Activated T-cell treated with anti-CD3 and anti-CD28 coated beads, Interleukin-2, amount 50 U/mL, for 4 hours (primary cell): ENCODE results near the gene RTP5. TPM values are rescaled to one million over a fixed set of nuclear protein-coding genes. Genes with fewer than 3 reads are reported as not detected.

Source experiments
- ATAC-seq, 2 donors: fragments of 200-7000 bp; cut with Tn5 transposase; one replicate each; pipeline ENCODE4 v1.10.0; 2021
- DNase-seq: peaks from one replicate; pipeline ENCODE4 v3.0.0-alpha.2; 2020
- H3K27me3 Mint-ChIP-seq: one replicate; pipeline ENCODE4 v1.8.0; 2021; ENCODE audit warnings: low read depth, mixed read lengths
- H3K36me3 Mint-ChIP-seq: one replicate; pipeline ENCODE4 v1.8.0; 2022; ENCODE audit warnings: mixed read lengths; ENCODE audit not compliant: insufficient read depth
- H3K4me1 Mint-ChIP-seq: one replicate; pipeline ENCODE4 v1.8.0; 2021; ENCODE audit warnings: low read depth, mixed read lengths
- H3K4me3 Mint-ChIP-seq: one replicate; pipeline ENCODE4 v1.8.0; 2021; ENCODE audit warnings: mild to moderate bottlenecking, moderate library complexity, mixed read lengths
- H3K9me3 Mint-ChIP-seq: one replicate; pipeline ENCODE4 v1.8.0; 2021; ENCODE audit warnings: mixed read lengths
- total RNA-seq, 3 donors: library from RNA; stranded (reverse); gene quantifications; one replicate each; pipeline ENCODE4 v1.2.1, GENCODE V29; 2021

RTP5 gene
- total RNA-seq, 3 donors from 2014 or later: 0.13 to 0.14 (median 0.13) TPM

DNA sequence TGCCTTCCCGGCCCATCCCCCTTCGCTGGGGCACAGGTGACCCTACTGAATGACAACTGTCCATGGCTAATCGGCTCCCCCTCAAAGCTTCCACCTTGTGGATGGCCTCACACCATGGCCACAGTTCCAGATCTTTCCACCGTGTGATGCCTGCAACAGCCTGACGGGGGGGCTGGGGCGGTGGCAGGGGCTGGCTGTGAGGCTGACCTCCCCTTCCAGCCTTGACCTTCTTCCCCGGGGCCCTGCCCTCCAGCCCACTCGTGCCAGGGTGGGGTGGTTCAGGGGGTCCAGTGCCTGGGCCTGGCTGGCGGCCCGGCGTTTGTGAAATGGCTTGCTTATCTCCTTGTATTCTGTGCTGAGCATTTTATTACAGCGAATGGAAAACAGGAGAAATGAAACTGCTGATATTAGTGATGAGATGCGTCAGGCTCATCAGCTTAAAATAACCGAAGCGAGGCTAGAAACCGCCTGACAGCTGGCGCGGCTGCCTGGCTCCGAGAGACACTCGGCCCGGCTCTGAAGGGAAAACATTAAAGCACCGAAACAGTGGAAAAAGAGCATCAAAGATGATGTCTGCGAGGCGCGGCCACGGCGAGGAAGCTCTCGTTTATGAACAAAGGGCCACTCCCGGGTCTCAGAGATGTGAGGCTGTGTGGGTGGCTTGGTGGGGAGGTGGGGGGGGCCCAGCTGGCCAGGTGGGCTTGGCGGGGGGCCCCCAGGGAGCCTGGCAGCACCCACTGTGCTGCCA is 9.9 kb upstream of the RTP5 start:
- ATAC-seq: peak; percentile 53 to 57
- H3K4me3 Mint-ChIP-seq: peak overlapping the region; percentile 87
- peaks cover 5% of the 10 kb centered on the region for H3K27me3 Mint-ChIP-seq
- H3K36me3 Mint-ChIP-seq: no peaks in the 10 kb centered on the region
- peak; percentile 69 for DNase-seq
- H3K9me3 Mint-ChIP-seq: no peaks in the 10 kb centered on the region
- peaks cover 57% of the 10 kb centered on the region for H3K4me1 Mint-ChIP-seq

DNA sequence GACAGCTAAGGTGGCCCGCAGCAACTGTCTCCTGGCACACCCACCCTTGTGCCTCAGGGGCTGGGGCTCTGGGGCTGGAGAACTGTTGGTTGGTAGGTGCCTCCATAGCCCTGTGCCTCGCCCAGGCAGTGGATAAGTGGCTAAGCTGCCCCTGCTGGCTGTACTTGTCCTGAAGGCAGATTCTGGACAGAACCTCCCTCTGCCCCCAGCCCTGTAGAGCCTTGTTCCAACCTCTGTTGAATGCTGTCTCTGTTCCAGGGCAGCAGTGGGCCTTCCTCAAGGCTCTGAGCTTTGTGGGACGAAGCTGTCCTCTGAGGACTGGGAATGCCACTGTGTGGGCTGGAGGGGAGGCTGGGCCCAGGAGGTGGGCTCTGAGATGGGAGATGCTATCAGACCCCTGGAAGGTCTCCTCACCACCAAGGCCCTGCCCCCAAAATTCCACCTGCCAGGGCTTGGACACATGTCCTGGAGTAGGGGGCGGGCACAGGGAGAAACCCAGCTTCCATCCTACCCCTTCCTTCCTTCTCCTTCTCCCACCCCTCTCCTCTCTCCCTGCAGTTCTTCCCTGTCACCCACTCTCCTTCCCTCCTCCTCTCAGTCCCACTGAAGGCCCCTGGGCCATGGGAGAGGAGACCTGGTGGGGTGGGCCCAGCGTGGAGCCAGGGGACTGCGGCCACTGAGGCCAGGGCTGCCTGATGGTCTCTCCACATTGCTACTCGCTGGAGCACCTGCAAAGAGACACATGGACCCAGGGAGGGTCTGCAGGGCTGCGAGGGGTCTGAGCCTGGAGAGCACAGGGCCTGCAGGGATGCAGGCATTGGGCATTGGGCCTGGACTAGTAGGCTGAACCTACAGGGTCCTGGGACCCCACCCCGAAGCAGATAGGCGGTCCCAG is 9.1 kb upstream of the RTP5 start:
- peaks cover 66% of the 10 kb centered on the region for H3K4me1 Mint-ChIP-seq
- H3K4me3 Mint-ChIP-seq: peak overlapping the region; percentile 87
- ATAC-seq (peak; percentile 25 to 29), DNase-seq (no peak)
- H3K27me3 Mint-ChIP-seq: peaks cover 11% of the 10 kb centered on the region
- no peaks in the 10 kb centered on the region for H3K9me3 Mint-ChIP-seq
- H3K36me3 Mint-ChIP-seq: no peaks in the 10 kb centered on the region

DNA sequence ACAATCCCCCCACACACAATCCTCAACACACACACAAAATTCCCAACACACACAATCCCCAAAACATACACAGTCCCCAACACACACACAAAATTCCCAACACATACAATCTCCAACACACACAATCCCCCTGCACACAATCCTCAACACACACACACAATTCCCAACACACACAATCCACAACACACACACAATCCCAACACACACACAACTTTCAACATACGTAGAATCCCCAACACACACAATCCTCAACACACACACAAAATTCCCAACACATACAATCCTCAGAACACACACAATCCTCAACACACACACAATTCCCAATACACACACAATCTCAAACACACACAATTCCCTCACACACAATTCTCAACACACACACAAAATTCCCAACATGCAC is 8.3 kb upstream of the RTP5 start:
- no peaks in the 10 kb centered on the region for H3K9me3 Mint-ChIP-seq
- H3K4me3 Mint-ChIP-seq: peak overlapping the region; percentile 46
- peaks cover 69% of the 10 kb centered on the region for H3K4me1 Mint-ChIP-seq
- peaks cover 14% of the 10 kb centered on the region for H3K27me3 Mint-ChIP-seq
- no peak for DNase-seq
- ATAC-seq: no peak
- no peaks in the 10 kb centered on the region for H3K36me3 Mint-ChIP-seq

GRCh38 chr2:241862093-241862492 is 7.4 kb upstream of the RTP5 start:
- Mint-ChIP-seq H3K36me3 (no peaks in the 10 kb centered on the region), H3K27me3 (peaks cover 14% of the 10 kb centered on the region), H3K4me3 (no peak overlapping the region), H3K9me3 (no peaks in the 10 kb centered on the region), H3K4me1 (peaks cover 65% of the 10 kb centered on the region)
- ATAC-seq (no peak), DNase-seq (no peak)

DNA sequence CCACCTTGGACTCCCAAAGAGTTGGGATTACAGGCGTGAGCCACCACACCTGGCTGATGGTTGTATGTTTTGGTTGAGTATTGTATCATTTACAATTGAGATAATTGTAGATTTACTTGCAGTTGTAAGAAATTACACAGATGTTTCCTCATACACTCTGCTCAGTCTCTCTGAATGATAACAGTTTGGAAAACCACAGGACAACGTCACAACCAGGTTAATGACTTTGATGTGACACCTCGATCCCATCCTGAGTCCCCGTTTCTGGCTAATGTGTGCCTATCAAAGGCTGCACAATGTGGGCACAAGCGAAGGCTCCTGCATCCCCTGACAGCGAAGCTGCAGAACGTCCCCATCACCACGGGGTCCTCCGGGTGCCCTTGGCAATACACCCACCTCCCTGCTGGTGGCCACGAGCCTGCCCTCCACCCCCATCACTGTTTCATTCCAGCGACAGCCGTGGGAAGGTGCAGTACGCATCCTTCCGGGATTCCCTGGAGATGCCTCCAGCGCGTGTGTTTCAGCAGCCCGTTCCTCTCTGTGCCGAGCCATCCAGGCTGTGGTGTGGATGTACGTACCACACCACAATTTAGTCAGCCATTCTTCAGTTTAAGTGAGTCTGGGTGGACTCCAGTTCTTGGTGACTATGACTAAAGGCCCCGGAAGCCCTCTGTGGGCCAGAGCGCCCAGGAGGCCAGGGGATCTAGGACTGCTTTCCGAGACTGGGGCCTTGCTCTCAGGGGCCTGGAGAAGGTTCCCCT is 6.6 kb upstream of the RTP5 start:
- Mint-ChIP-seq H3K4me3 (peak overlapping the region; percentile 71), H3K36me3 (no peaks in the 10 kb centered on the region), H3K27me3 (peaks cover 14% of the 10 kb centered on the region), H3K4me1 (peaks cover 74% of the 10 kb centered on the region), H3K9me3 (no peaks in the 10 kb centered on the region)
- ATAC-seq: peak; percentile 4 to 26
- no peak for DNase-seq

GRCh38 chr2:241863536-241863954 is 6.0 kb upstream of the RTP5 start:
- no peaks in the 10 kb centered on the region for H3K36me3 Mint-ChIP-seq
- ATAC-seq (peak; percentile 35 to 46), DNase-seq (peak; percentile 52)
- H3K27me3 Mint-ChIP-seq: peaks cover 14% of the 10 kb centered on the region
- no peaks in the 10 kb centered on the region for H3K9me3 Mint-ChIP-seq
- peaks cover 78% of the 10 kb centered on the region for H3K4me1 Mint-ChIP-seq
- H3K4me3 Mint-ChIP-seq: peak overlapping the region; percentile 71

- peak overlapping the region; percentile 71 for H3K4me3 Mint-ChIP-seq
- no peaks in the 10 kb centered on the region for H3K9me3 Mint-ChIP-seq
- H3K36me3 Mint-ChIP-seq: no peaks in the 10 kb centered on the region
- ATAC-seq (no peak), DNase-seq (no peak)
- H3K4me1 Mint-ChIP-seq: peaks cover 84% of the 10 kb centered on the region
- H3K27me3 Mint-ChIP-seq: peaks cover 14% of the 10 kb centered on the region
These were observed 5.2 kb upstream of the RTP5 start for GRCh38 chr2:241864168-241864849.

DNA sequence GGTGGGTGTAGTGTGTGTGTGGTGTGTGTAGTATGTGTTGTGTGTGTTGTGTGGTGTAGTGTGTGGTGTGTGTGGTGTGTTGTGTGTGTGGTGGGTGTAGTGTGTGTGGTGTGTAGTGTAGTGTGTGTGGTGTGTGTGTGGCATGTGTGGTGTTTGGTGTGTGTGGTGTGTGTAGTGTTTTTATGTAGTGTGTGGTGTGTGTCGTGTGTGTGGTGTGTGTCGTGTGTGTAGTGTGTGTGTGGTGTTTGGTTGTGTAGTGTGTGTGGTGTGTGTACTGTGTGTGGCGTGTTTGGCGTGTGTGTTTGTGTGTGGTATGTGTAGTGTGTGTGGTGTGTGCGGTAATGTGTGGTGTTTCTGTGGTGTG is 4.7 kb upstream of the RTP5 start:
- DNase-seq (no peak), ATAC-seq (no peak)
- H3K27me3 Mint-ChIP-seq: peaks cover 14% of the 10 kb centered on the region
- H3K9me3 Mint-ChIP-seq: no peaks in the 10 kb centered on the region
- H3K4me3 Mint-ChIP-seq: no peak overlapping the region
- H3K4me1 Mint-ChIP-seq: peaks cover 81% of the 10 kb centered on the region
- H3K36me3 Mint-ChIP-seq: no peaks in the 10 kb centered on the region

DNA sequence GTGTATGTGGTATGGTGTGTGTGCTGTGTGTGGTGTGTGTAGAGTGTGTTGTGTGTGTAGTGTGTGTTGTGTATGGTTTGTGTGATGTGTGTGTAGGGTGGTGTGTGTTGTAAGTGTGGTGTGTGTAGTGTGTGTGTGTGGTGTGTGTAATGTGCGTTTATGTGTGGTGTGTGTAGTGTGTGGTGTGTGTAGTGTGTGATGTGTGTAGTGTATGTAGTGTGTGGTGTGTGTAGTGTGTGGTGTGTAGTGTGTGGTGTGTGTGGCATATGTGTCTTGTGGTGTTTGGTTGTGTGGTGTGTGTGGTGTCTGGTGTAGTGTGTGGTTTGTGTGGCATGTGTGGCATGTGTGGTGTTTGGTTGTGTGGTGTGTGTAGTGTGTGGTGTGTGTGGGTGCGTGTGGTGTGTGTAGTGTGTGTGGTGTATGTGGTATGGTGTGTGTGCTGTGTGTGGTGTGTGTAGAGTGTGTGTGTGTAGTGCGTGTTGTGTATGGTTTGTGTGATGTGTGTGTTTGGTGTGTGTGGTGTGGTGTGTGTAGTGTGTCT is 4.0 kb upstream of the RTP5 start:
- Mint-ChIP-seq H3K9me3 (no peaks in the 10 kb centered on the region), H3K36me3 (no peaks in the 10 kb centered on the region), H3K4me1 (peaks cover 77% of the 10 kb centered on the region), H3K27me3 (peaks cover 14% of the 10 kb centered on the region), H3K4me3 (no peak overlapping the region)
- ATAC-seq (no peak), DNase-seq (no peak)

- ATAC-seq (no peak), DNase-seq (no peak)
- Mint-ChIP-seq H3K4me3 (no peak overlapping the region), H3K36me3 (no peaks in the 10 kb centered on the region), H3K4me1 (peaks cover 77% of the 10 kb centered on the region), H3K9me3 (no peaks in the 10 kb centered on the region), H3K27me3 (peaks cover 14% of the 10 kb centered on the region)
These were observed 3.4 kb upstream of the RTP5 start for GRCh38 chr2:241865957-241866789.

- Mint-ChIP-seq H3K36me3 (no peaks in the 10 kb centered on the region), H3K9me3 (no peaks in the 10 kb centered on the region), H3K4me3 (no peak overlapping the region), H3K27me3 (peaks cover 14% of the 10 kb centered on the region), H3K4me1 (peaks cover 71% of the 10 kb centered on the region)
- DNase-seq: no peak
- no peak for ATAC-seq
These were observed 2.5 kb upstream of the RTP5 start for GRCh38 chr2:241866790-241867645.

DNA sequence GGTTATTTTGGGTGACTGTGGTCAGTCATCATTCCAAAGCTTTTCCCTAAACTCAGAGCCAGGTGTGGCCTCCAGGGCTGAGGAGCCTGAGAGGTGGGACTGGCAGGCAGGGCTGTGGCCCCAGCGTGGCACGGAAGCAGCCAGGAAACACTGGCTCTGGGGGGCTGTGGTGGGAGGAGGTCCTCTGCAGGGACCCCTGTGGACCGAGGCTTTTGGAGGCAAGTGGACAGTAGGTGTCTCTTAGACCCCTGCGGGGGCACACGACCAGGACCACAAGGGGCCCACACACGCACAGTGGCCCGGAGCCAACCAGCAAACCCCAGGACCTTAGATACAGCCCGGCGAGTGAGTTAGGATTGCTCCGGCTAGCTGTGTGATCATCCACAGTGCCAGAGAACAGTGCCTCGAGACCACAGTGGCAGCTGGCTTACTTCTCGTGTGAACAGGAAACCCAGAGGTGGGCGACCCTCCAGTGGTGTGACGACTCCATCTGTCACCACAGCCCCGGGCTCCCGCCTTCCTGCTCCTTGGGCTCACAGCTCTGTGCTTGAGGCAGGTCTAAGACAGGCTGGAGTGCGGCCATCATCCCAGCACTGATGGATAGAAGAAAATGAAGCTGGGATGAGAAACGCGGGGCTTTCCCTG is 1.6 kb upstream of the RTP5 start:
- ATAC-seq: peak; percentile 64 to 70
- peaks cover 64% of the 10 kb centered on the region for H3K4me1 Mint-ChIP-seq
- peak; percentile 54 for DNase-seq
- no peaks in the 10 kb centered on the region for H3K9me3 Mint-ChIP-seq
- no peaks in the 10 kb centered on the region for H3K36me3 Mint-ChIP-seq
- H3K4me3 Mint-ChIP-seq: peak overlapping the region; percentile 37
- H3K27me3 Mint-ChIP-seq: peaks cover 12% of the 10 kb centered on the region
